PFSK-1 (cell line): ENCODE measurements around the gene PPP5C.

Experiments used
- POLR2AphosphoS5 ChIP-seq: IDR thresholded peaks from 2 replicates; pipeline ENCODE4 v1.6.1; 2012; ENCODE audit warnings: low read depth, mild to moderate bottlenecking, control low read depth, low read length, moderate library complexity
- REST ChIP-seq, 2 experiments: IDR thresholded peaks; 2 replicates each; pipeline versions ENCODE4 v1.6.1 to v1.8.0; 2011 to 2012; ENCODE audit warnings: low read depth in 2 of 2, low read length in 2 of 2, control low read depth in 1 of 2, inconsistent platforms in 1 of 2, mild to moderate bottlenecking in 1 of 2, moderate library complexity in 1 of 2; ENCODE audit not compliant: insufficient read depth in 1 of 2

GRCh38 chr19:46303322-46303690 is 43.6 kb upstream of the PPP5C start:
- TF ChIP-seq POLR2AphosphoS5 (no peak), REST (IDR thresholded peaks at IDR 0.05; ENCODE audit: insufficient read depth in 1 of 2, low read depth in 2 of 2, low read length in 2 of 2) (no peak)
